Activated CD4-positive, alpha-beta T cell treated with anti-CD3 and anti-CD28 coated beads, Interleukin-2, amount 10 ng/mL, durations not matched to agents 7 days and 5 days (primary cell): ENCODE measurements around the gene TRAF3. TPM values are rescaled to one million over a fixed set of nuclear protein-coding genes. Genes with fewer than 3 reads are reported as not detected.

Source experiments
- total RNA-seq, 2 experiments: library from RNA; stranded (reverse); gene quantifications; one replicate each; pipeline ENCODE4 v1.2.3, GENCODE V29; 2021

TRAF3 gene
- total RNA-seq, 2 experiments from 2014 or later = 38.9 to 40.2 TPM

Other genes starting within 250 kb of the TRAF3 start
- 10 to 100 TPM; 21.7 to 23.7 TPM for gene RCOR1, start 184.8 kb upstream of the TRAF3 start, total RNA-seq
- under 1 TPM; 0.15 to 0.30 TPM for gene AMN, start 145.2 kb downstream of the TRAF3 start, total RNA-seq